Right lobe of liver (tissue), 6 donors: Measurements from ENCODE around the gene TMEM8B. TPM values are rescaled to one million over a fixed set of nuclear protein-coding genes. Genes with fewer than 3 reads are reported as not detected.
A peak's percentile ranks its signal among the peaks of the same experiment; 100 is the strongest.

Experiments
- ATAC-seq, 4 donors: fragments of 200-7000 bp; cut with Tn5 transposase; one replicate each; pipeline ENCODE4 v1.9.1; 2020; ENCODE audit warnings: mild to moderate bottlenecking in 4 of 4, moderate library complexity in 4 of 4
- DNase-seq, 3 donors: peaks; one replicate each; pipeline ENCODE4 v3.0.0-alpha.2; 2020
- H3K27ac ChIP-seq, 3 donors: fragments of 200-600 bp; one replicate each; pipeline ENCODE4 v1.8.0; 2022
- H3K27me3 ChIP-seq, 2 donors: fragments of 200-600 bp; one replicate each; pipeline ENCODE4 v1.8.0; 2022
- H3K36me3 ChIP-seq, 4 donors: fragments of 200-600 bp; sonication (generic) in 1 of 4; one replicate each; pipeline versions ENCODE4 v1.5.1 to v1.8.0; 2017 to 2022; ENCODE audit warnings: control low read depth in 1 of 4
- H3K4me1 ChIP-seq, 4 donors: fragments of 200-600 bp; sonication (generic) in 1 of 4; one replicate each; pipeline versions ENCODE4 v1.5.1 to v1.8.0; 2017 to 2022; ENCODE audit warnings: control low read depth in 1 of 4
- H3K4me3 ChIP-seq, 3 donors: fragments of 200-600 bp; one replicate each; pipeline ENCODE4 v1.8.0; 2022
- H3K9me3 ChIP-seq, 4 donors: fragments of 200-600 bp; sonication (generic) in 1 of 4; one replicate each; pipeline versions ENCODE4 v1.5.1 to v1.8.0; 2017 to 2022; ENCODE audit warnings: control low read depth in 1 of 4
- POLR2A ChIP-seq: fragments of 450-650 bp; IDR thresholded peaks from one replicate; pipeline ENCODE4 v1.6.1; 2017; ENCODE audit warnings: antibody characterized with exemption, mild to moderate bottlenecking
- WGBS: methylation state at CpG from one replicate; pipeline ENCODE4 v1.1.6; 2018; ENCODE audit warnings: low coverage, low lambda C conversion rate; ENCODE audit not compliant: insufficient coverage; ENCODE audit errors: missing lambda C conversion rate; 5-methylcytosine and 5-hydroxymethylcytosine counted together
- intact Hi-C, 2 donors: fragments of 100-400 bp; cut with DNase I; formaldehyde crosslinking; loops; one replicate each; pipeline versions ENCODE4 v1.11.2 to v1.14.1; 2022
- total RNA-seq, 6 experiments: library from RNA; depleted of rRNA in 2 of 6; stranded (reverse); fragments of >200 nt in 2 of 6; fragmentation: NEBNext Ultra II Directional in 3 of 6; extraction: Animal tissue kit (Norgen Biotek cat#: 25700) in 3 of 6; gene quantifications; one replicate each; pipeline versions ENCODE4 v1.1.0 to v1.2.4, GENCODE V29; 2016 to 2023
- TF ChIP-seq, protein P1 (sequence below), 4 donors: fragments of 200-600 bp in 3 of 4; fragments of 450-650 bp in 1 of 4; IDR thresholded peaks; one replicate each; pipeline versions ENCODE4 v1.5.1 to v1.8.0; 2016 to 2022; ENCODE audit warnings: antibody characterized with exemption in 4 of 4, mild to moderate bottlenecking in 2 of 4
- donor health status: DM: no; HTN: yes; CAD: no.
- donor health status: DM: no; HTN: no; CAD: no.
- donor health status: DM: no; HTN: no; CAD: no.
- donor health status: DM: no; HTN: yes; CAD: no.
- donor health status: DM: no; HTN: yes; CAD: no.

Gene TMEM8B
- total RNA-seq, 6 experiments from 2014 or later = 1.7 to 4.7 (median 3.5) TPM

GRCh38 chr9:35852267-35852815 is 23.3 kb downstream of the TMEM8B start:
- 96% methylated on average over 2 of the region's 2 CpGs for whole genome bisulfite sequencing
- DNase-seq = peak in 1 of 3 donors; percentile 13

DNA sequence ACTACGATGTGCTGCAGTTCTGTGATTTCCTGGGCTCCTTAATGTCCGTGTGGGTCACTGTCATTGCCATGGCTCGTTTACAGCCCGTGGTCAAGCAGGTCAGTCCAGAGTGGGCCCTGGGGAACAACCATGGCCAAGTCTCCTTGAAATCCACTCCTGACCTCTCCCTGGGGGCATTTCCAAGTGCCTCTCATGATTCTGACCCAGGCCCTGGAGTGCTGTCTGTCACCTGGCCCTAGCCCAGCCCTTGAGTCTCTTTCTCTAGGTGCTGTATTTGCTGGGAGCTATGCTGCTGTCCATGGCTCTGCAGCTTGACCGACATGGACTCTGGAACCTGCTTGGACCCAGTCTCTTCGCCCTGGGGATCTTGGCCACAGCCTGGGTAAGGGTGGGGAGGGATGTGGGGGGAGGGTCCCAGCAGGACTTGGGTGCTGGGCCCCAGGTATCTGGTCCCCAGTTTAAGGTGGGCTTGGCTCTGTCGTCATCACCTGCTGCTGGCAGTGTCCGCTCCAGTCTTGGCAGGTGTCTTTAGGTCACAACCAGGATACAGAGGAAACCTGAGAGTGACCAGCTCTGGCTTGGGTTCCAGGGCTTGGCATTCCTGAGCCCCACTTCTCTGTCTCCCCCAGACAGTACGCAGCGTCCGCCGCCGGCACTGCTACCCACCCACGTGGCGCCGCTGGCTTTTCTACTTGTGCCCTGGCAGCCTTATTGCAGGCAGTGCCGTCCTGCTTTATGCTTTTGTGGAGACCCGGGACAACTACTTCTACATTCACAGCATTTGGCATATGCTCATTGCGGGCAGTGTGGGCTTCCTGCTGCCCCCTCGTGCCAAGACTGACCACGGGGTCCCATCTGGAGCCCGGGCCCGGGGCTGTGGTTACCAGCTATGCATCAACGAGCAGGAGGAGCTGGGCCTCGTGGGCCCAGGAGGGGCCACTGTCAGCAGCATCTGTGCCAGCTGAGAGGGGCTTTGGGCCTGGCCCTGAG is 24.1 kb downstream of the TMEM8B start:
- Histone ChIP-seq H3K27ac (no peak overlapping the region), H3K36me3 (no peaks in the 10 kb centered on the region), H3K4me1 (no peaks in the 10 kb centered on the region), H3K4me3 (no peak overlapping the region), H3K9me3 (no peaks in the 10 kb centered on the region), H3K27me3 (no peaks in the 10 kb centered on the region)
- ATAC-seq (peak in 1 of 4 donors; percentile 21), DNase-seq (peak in 1 of 3 donors; percentile 39)
- WGBS = 75% methylated on average over 10 of the region's 25 CpGs
- TF ChIP-seq, protein P1, sequence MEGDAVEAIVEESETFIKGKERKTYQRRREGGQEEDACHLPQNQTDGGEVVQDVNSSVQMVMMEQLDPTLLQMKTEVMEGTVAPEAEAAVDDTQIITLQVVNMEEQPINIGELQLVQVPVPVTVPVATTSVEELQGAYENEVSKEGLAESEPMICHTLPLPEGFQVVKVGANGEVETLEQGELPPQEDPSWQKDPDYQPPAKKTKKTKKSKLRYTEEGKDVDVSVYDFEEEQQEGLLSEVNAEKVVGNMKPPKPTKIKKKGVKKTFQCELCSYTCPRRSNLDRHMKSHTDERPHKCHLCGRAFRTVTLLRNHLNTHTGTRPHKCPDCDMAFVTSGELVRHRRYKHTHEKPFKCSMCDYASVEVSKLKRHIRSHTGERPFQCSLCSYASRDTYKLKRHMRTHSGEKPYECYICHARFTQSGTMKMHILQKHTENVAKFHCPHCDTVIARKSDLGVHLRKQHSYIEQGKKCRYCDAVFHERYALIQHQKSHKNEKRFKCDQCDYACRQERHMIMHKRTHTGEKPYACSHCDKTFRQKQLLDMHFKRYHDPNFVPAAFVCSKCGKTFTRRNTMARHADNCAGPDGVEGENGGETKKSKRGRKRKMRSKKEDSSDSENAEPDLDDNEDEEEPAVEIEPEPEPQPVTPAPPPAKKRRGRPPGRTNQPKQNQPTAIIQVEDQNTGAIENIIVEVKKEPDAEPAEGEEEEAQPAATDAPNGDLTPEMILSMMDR (IDR thresholded peaks at IDR 0.05) = no peak
- TF ChIP-seq POLR2A = no peak
- intact Hi-C loops = no loop called here

More at GRCh38 chr9:35852267-35852815, 23.3 kb downstream of the TMEM8B start:
- no peak overlapping the region for H3K27ac ChIP-seq
- H3K27me3 ChIP-seq = no peaks in the 10 kb centered on the region
- TF ChIP-seq POLR2A = no peak
- TF ChIP-seq, protein P1 (IDR thresholded peaks at IDR 0.05) = no peak
- H3K36me3 ChIP-seq = no peaks in the 10 kb centered on the region
- H3K4me3 ChIP-seq = no peak overlapping the region
- intact Hi-C loops = no loop called here
- no peak for ATAC-seq
- no peaks in the 10 kb centered on the region for H3K9me3 ChIP-seq
- H3K4me1 ChIP-seq = no peaks in the 10 kb centered on the region

DNA sequence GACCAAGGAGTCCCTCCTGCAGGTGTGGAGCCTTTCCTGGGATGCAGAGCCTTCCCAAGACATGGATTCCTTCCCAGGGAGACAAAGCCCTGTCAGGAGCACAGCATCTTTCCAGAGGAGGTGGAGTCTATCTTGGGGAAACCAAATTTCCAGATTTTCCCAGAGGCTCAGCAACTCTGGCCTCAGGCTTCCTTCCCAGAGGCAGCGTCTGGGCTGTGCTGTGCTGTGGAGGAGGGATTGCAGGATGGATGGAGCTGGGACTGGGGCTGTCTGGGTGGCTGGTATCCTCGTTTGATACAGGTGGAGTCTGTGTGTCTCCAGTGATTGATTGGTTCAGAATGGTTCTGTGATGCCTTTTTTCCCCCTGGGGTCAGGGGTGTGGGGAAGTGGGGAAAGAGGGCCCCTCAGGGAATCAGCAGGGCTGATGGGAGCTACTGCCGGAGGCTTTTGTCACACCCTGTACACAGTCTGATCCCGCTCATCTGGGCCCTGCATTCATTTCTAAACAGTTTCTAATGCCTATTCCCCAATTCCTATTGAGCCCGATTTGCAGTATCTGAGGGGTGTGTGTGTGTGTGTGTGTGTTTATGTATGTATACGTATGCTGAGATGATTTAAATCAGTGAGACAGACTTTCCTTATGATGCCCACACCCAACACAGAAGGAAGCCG is 25.2 kb downstream of the TMEM8B start:
- Histone ChIP-seq H3K4me3 (no peak overlapping the region), H3K36me3 (no peaks in the 10 kb centered on the region), H3K9me3 (no peaks in the 10 kb centered on the region), H3K27me3 (no peaks in the 10 kb centered on the region), H3K27ac (no peak overlapping the region), H3K4me1 (no peaks in the 10 kb centered on the region)
- TF ChIP-seq, protein P1 (IDR thresholded peaks at IDR 0.05) = no peak
- no peak for TF ChIP-seq POLR2A
- ATAC-seq (no peak), DNase-seq (peak in 1 of 3 donors; percentile 17)
- intact Hi-C loops = no loop called here
- WGBS = 81% methylated on average over 5 of the region's 7 CpGs

- DNase-seq (no peak), ATAC-seq (no peak)
- Histone ChIP-seq H3K4me1 (no peaks in the 10 kb centered on the region), H3K9me3 (no peaks in the 10 kb centered on the region), H3K36me3 (no peaks in the 10 kb centered on the region), H3K4me3 (no peak overlapping the region), H3K27ac (no peak overlapping the region), H3K27me3 (no peaks in the 10 kb centered on the region)
- TF ChIP-seq, protein P1 (IDR thresholded peaks at IDR 0.05) = no peak
- no peak for TF ChIP-seq POLR2A
- intact Hi-C loops = no loop called here
- WGBS = 78% methylated on average over 3 of the region's 3 CpGs
Observed at GRCh38 chr9:35856206-35856605, 27.2 kb downstream of the TMEM8B start.
